IPS-15b (cell line): ENCODE results near the gene CCNL1.
"Not testable (repeated sequence)": the region's sequence is repeated elsewhere in the genome, so short reads cannot be mapped to it uniquely, and the experiment has no call there.

Source experiments
- H3K27me3 ChIP-seq: one replicate; pipeline ENCODE4 v1.6.1; 2013; ENCODE audit warnings: low read length; ENCODE audit not compliant: control insufficient read depth, insufficient read depth
- H3K36me3 ChIP-seq: one replicate; pipeline ENCODE4 v1.6.1; 2013; ENCODE audit warnings: low read length; ENCODE audit not compliant: control insufficient read depth, insufficient read depth
- H3K4me1 ChIP-seq: one replicate; pipeline ENCODE4 v1.6.1; 2013; ENCODE audit warnings: mild to moderate bottlenecking, low read length; ENCODE audit not compliant: control insufficient read depth, insufficient read depth
- H3K4me3 ChIP-seq: one replicate; pipeline ENCODE4 v1.5.1; 2013; ENCODE audit warnings: low read depth, low read length
- H3K9ac ChIP-seq: one replicate; pipeline ENCODE4 v1.6.1; 2013; ENCODE audit warnings: low read depth, mild to moderate bottlenecking, low read length
- H3K9me3 ChIP-seq: one replicate; pipeline ENCODE4 v1.6.1; 2013; ENCODE audit warnings: mild to moderate bottlenecking, low read length; ENCODE audit not compliant: control insufficient read depth, insufficient read depth

The CCNL1 gene

GRCh38 chr3:157178503-157179364 is 18.8 kb upstream of the CCNL1 start:
- H3K4me1 ChIP-seq, H3K36me3 ChIP-seq, H3K9me3 ChIP-seq, H3K27me3 ChIP-seq, H3K4me3 ChIP-seq, H3K9ac ChIP-seq: not testable (repeated sequence)

DNA sequence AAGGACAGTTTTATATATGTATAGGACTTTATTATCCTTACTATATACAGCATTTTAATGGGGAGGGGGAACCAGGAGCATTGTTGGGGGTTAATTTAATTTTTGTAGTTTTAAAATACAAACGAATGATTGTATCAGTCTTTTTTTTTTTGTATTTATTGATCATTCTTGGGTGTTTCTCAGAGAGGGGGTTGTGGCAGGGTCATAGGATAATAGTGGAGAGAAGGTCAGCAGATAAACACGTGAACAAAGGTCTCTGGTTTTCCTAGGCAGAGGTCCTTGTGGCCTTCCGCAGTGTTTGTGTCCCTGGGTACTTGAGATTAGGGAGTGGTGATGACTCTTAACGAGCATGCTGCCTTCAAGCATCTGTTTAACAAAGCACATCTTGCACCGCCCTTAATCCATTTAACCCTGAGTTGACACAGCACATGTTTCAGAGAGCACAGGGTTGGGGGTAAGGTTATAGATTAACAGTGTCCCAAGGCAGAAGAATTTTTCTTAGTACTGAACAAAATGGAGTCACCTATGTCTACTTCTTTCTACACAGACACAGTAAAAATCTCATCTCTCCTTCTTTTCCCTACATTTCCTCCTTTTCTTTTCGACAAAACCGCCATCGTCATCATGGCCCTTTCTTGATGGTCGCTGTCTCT is 18.0 kb upstream of the CCNL1 start:
- not testable (repeated sequence) for H3K27me3 ChIP-seq, H3K9me3 ChIP-seq

DNA sequence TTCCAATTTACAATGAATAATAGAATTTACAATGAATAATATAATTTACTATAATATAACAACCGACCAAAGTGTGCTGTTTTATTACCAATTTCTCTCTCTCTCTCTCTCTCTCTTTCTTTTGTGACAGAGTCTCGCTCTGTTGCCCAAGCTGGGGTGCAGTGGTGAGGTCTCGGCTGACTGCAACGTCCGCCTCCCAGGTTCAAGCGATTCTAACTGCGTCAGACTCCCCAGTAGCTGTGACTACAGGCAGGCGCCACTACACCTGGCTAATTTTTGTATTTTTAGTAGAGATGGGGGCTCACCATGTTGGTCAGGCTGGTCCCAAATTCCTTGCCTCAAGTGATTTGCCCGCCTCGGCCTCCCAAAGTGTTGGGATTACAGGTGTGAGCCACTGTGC is 17.0 kb upstream of the CCNL1 start:
- Histone ChIP-seq H3K4me1 (peaks cover 2% of the 10 kb centered on the region), H3K9me3 (peaks cover 3% of the 10 kb centered on the region), H3K36me3 (no peaks in the 10 kb centered on the region), H3K9ac (no peak overlapping the region), H3K4me3 (no peak overlapping the region), H3K27me3 (no peaks in the 10 kb centered on the region)

More for the DNA sequence above, 18.0 kb upstream of the CCNL1 start:
- H3K36me3 ChIP-seq, H3K4me1 ChIP-seq, H3K4me3 ChIP-seq, H3K9ac ChIP-seq: not testable (repeated sequence)

DNA sequence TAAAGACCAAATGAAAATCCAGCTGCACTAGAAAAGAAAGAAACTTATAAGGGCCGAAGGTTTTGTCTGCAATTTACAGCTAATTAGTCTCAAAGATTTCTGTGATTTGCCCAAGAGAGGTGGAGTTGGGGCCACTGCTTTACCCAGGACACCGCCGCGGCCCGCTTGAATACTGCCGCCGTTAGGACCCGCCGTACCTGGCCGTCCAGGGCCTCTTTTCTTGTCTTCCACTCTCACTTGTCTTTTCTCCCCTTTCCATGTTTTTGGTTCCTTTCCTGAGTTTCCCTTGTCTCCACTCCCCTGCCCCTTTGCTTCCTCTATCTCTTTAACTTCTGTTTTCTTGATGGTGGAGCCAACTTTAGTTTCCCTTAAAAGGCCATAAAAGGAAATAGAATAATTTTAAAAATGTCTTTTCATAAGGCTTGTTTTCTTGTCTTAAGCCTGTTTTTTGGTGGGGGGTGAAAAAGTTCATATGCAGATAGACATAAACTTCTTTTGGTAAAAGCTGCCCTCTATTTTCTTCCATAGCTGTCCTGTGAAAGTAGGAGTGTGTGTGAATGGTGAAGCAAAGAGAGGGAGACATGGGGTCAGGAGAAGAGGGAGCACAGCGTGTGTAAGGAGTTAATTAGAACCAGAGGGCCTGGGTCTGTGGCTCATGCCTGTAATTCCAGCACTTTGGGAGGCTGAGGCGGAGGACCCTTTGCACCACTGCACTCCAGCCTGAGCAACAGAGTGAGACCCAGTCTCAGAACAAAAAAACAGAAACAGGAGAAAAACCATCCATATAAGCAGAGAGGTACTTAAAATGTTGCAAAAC is 16.0 kb upstream of the CCNL1 start:
- Histone ChIP-seq H3K9ac (peak overlapping the region; percentile 76), H3K36me3 (no peaks in the 10 kb centered on the region), H3K4me1 (peaks cover 2% of the 10 kb centered on the region), H3K4me3 (peak overlapping the region; percentile 93), H3K9me3 (peaks cover 3% of the 10 kb centered on the region), H3K27me3 (no peaks in the 10 kb centered on the region)

DNA sequence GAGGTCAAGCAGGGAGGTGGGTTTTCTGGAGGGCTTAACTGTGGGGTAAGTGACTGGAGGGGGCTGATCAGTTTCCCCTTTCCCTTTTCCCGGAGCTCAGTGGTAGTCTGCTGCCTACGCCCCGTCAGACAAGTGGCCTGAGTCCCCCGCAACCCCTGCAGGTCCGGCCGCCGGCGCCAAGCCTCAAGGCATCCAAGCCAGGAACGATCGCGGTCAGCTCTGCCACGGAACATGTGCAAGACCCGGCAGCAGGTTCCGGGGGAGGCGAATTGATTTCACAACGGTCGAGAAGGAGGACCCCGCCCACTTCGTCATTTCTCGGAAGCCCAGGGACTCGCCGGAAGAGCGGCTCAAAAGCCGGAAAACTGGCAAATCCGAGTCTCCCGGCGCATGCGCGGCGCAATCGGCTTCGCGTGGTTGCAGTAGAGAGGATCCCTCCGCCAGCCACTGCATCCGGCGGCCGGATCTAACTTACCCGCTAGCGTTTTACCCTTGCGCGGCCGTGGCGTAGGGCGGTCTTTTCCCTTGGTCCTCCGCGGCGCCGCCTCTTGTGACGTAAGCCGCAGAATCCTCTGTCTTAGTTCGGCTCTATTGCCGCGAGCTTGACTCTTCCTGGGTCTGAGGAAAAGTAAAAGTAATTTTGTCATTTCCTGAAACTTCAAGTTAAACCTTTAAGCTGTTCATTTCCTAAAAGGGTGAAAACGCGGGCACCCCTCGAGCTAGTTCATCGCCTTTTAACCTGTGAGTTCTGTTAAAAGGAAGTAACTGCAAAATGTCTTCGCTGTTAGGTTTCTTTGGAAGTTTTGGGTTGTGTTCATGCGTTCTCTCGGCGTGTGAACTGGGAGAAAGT is 14.9 kb upstream of the CCNL1 start:
- H3K4me3 ChIP-seq = peak overlapping the region; percentile 93
- peaks cover 2% of the 10 kb centered on the region for H3K4me1 ChIP-seq
- H3K27me3 ChIP-seq = no peaks in the 10 kb centered on the region
- H3K9me3 ChIP-seq = peaks cover 3% of the 10 kb centered on the region
- no peaks in the 10 kb centered on the region for H3K36me3 ChIP-seq
- H3K9ac ChIP-seq = peak overlapping the region; percentile 93

- Histone ChIP-seq H3K4me1 (peaks cover 2% of the 10 kb centered on the region), H3K36me3 (no peaks in the 10 kb centered on the region), H3K27me3 (no peaks in the 10 kb centered on the region), H3K4me3 (peak overlapping the region; percentile 93), H3K9me3 (peaks cover 3% of the 10 kb centered on the region), H3K9ac (peak overlapping the region; percentile 93)
Measured at GRCh38 chr3:157174290-157174648, 14.3 kb upstream of the CCNL1 start.

DNA sequence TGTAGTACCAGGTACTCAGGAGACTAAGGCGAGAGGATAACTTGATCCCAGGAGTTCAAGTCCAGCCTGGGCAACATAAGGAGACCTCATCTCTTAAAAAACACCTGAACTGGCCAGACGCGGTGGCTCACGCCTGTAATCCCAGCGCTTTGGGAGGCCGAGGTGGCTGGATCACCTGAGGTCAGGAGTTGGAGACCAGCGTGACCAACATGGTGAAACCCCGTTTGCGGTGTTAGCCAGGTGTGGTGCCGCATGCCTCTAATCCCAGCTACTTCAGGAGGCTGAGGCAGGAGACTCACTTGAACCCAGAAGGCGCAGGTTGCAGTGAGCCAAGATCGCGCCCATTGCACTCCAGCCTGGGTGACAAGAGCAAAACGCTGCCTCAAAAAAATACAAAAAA is 13.4 kb upstream of the CCNL1 start:
- H3K9ac ChIP-seq, H3K4me3 ChIP-seq, H3K9me3 ChIP-seq, H3K27me3 ChIP-seq, H3K4me1 ChIP-seq, H3K36me3 ChIP-seq: not testable (repeated sequence)

GRCh38 chr3:157172746-157173145 is 12.8 kb upstream of the CCNL1 start:
- Histone ChIP-seq H3K9me3 (no peaks in the 10 kb centered on the region), H3K27me3 (no peaks in the 10 kb centered on the region), H3K9ac (no peak overlapping the region), H3K36me3 (no peaks in the 10 kb centered on the region), H3K4me1 (peaks cover 2% of the 10 kb centered on the region), H3K4me3 (no peak overlapping the region)

- no peak overlapping the region for H3K4me3 ChIP-seq
- H3K4me1 ChIP-seq = no peaks in the 10 kb centered on the region
- H3K36me3 ChIP-seq = no peaks in the 10 kb centered on the region
- no peaks in the 10 kb centered on the region for H3K27me3 ChIP-seq
- no peak overlapping the region for H3K9ac ChIP-seq
- no peaks in the 10 kb centered on the region for H3K9me3 ChIP-seq
Measured at GRCh38 chr3:157170861-157171260, 10.9 kb upstream of the CCNL1 start.

DNA sequence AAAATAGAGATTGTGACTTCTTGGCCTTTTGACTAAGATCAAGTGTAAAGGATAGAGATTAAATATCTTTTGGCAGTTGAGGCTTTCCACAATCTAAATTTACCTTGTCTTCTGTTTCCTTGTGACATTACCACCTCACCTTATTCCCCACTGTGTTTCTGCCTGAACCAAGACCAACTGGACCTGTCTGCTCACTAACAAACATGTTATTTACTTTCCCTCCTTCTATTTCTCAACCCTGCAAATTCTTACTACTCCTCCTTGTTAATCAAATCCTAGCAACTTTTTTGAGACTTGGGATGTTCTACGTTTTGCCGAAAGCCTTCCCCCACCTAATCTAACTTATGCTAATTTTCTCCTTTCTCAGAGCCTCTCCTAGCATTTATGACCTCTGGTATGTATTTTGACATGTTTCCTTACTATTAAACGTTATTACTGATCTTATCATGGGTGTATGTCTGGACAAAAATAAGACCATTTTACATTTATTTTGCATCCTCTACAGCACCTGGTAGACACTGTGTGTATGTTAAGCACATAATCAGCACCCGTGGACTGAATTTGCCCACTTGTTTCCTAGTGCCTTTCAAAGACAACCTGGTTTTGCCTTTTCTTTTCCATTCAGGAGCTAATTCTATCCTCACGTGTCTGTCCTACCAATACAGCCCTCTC is 7.6 kb upstream of the CCNL1 start:
- no peaks in the 10 kb centered on the region for H3K9me3 ChIP-seq
- H3K36me3 ChIP-seq = no peaks in the 10 kb centered on the region
- no peak overlapping the region for H3K4me3 ChIP-seq
- H3K27me3 ChIP-seq = no peaks in the 10 kb centered on the region
- H3K4me1 ChIP-seq = no peaks in the 10 kb centered on the region
- H3K9ac ChIP-seq = no peak overlapping the region

DNA sequence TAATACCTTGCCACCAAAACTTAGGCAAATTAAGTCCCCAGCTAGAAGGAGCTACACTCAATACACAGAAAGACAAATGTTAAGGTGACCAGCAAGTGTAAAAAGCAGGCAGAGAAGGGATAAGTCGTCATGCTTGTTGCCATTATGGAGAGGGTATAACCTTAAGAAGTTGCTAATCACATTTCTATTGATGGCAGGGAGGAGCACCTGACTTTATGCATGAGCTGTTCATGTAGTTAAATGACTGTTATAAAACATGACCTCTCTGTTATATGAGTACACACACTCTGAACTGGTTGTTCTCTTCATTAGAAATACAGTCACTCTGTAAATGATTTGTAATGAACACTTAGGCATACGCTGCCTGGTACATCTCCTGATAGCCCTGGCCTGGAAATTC is 6.6 kb upstream of the CCNL1 start:
- Histone ChIP-seq H3K9me3 (no peaks in the 10 kb centered on the region), H3K9ac (no peak overlapping the region)

More for the DNA sequence above, 6.6 kb upstream of the CCNL1 start:
- no peaks in the 10 kb centered on the region for H3K4me1 ChIP-seq
- H3K4me3 ChIP-seq = no peak overlapping the region
- no peaks in the 10 kb centered on the region for H3K36me3 ChIP-seq
- no peaks in the 10 kb centered on the region for H3K27me3 ChIP-seq
